Endothelial cell of umbilical vein (primary cell): ENCODE measurements around the gene EGFL7. TPM values are rescaled to one million over a fixed set of nuclear protein-coding genes. Genes with fewer than 3 reads are reported as not detected.

Experiments
- BruUV-seq: library from RNA; stranded (reverse); fragments of 400-500 nt; replicated peaks from 2 replicates; lab custom pipeline; 2021; lab: Mats Ljungman, UMichigan
- CTCF ChIA-PET: fragments of 300-600, 350-600 bp; sonication (Branson Sonifier 250); formaldehyde crosslinking; loops from one replicate; lab custom pipeline; 2021; ENCODE audit warnings: antibody characterized with exemption, inconsistent platforms; lab: Charles Lee
- POLR2A ChIA-PET: fragments of 300-600, 350-600 bp; sonication (Branson Sonifier 250); formaldehyde crosslinking; loops from one replicate; lab custom pipeline; 2021; ENCODE audit warnings: antibody characterized with exemption, inconsistent platforms; lab: Charles Lee
- DNase-seq: peaks from one replicate; pipeline ENCODE4 v3.0.0-alpha.2; 2011; ENCODE audit warnings: low read depth, low spot score
- FAIRE-seq: peaks from 2 replicates; lab custom pipeline; 2011; peaks lifted over from hg19 to GRCh38; lab: Jason Lieb, UNC
- H2AFZ ChIP-seq: 2 replicates; pipeline ENCODE4 v1.6.0; 2012; ENCODE audit warnings: low read depth, low read length, control low read depth, inconsistent platforms
- H3K27ac ChIP-seq: 2 replicates; pipeline ENCODE4 v1.5.1; 2011; ENCODE audit warnings: low read depth, mild to moderate bottlenecking, control low read depth, low read length, moderate library complexity; ENCODE audit not compliant: insufficient read depth
- H3K27me3 ChIP-seq, 2 experiments: 2 replicates each; pipeline versions ENCODE4 v1.6.0 to v1.6.1; 2011; ENCODE audit warnings: low read length in 2 of 2, mixed read lengths in 1 of 2; ENCODE audit not compliant: control insufficient read depth in 2 of 2, insufficient read depth in 2 of 2
- H3K36me3 ChIP-seq, 2 experiments: 2 replicates in 1 of 2; 3 replicates in 1 of 2; pipeline ENCODE4 v1.5.1; 2011; ENCODE audit warnings: low read length in 2 of 2, mild to moderate bottlenecking in 1 of 2, moderate library complexity in 1 of 2; ENCODE audit not compliant: control insufficient read depth in 2 of 2, insufficient read depth in 2 of 2; ENCODE audit errors: extremely low read depth in 1 of 2
- H3K4me1 ChIP-seq: 3 replicates; pipeline ENCODE4 v1.5.1; 2011; ENCODE audit warnings: mild to moderate bottlenecking, low read length; ENCODE audit not compliant: control insufficient read depth, insufficient read depth; ENCODE audit errors: extremely low read depth
- H3K4me2 ChIP-seq: 2 replicates; pipeline ENCODE4 v1.6.1; 2011; ENCODE audit warnings: low read length, control low read depth, mixed read lengths; ENCODE audit not compliant: insufficient read depth
- H3K4me3 ChIP-seq, 3 experiments: fragments of 200-600 bp in 1 of 3; sonication (generic), shearing (Covaris generic) in 1 of 3; replicated peaks in 1 of 3; 2 replicates each; pipeline ENCODE4 v1.5.1; 2011 to 2016; ENCODE audit warnings: control low read depth in 3 of 3, low read length in 3 of 3, mild to moderate bottlenecking in 2 of 3, inconsistent platforms in 1 of 3, low read depth in 1 of 3, moderate library complexity in 1 of 3; ENCODE audit not compliant: insufficient read depth in 1 of 3
- H3K79me2 ChIP-seq: 2 replicates; pipeline ENCODE4 v1.6.0; 2012; ENCODE audit warnings: low read length, inconsistent platforms; ENCODE audit not compliant: control insufficient read depth, insufficient read depth
- H3K9ac ChIP-seq: replicated peaks from 2 replicates; pipeline ENCODE3; 2011; ENCODE audit warnings: low read length, control low read depth; ENCODE audit not compliant: insufficient read depth; ENCODE audit errors: extremely low read depth
- H3K9me1 ChIP-seq: replicated peaks from 3 replicates; pipeline ENCODE4 v1.6.0; 2011; ENCODE audit warnings: mild to moderate bottlenecking, low read length; ENCODE audit not compliant: control insufficient read depth, insufficient read depth; ENCODE audit errors: extremely low read depth
- H3K9me3 ChIP-seq: replicated peaks from 2 replicates; pipeline ENCODE4 v1.5.1; 2012; ENCODE audit warnings: low read length, inconsistent platforms; ENCODE audit not compliant: control insufficient read depth, insufficient read depth
- H4K20me1 ChIP-seq: replicated peaks from 2 replicates; pipeline ENCODE3; 2011; ENCODE audit warnings: mild to moderate bottlenecking, low read length; ENCODE audit not compliant: control insufficient read depth, insufficient read depth; ENCODE audit errors: extremely low read depth
- EZH2 ChIP-seq: IDR thresholded peaks from 2 replicates; pipeline ENCODE4 v1.6.1; 2012; ENCODE audit warnings: borderline replicate concordance, low read depth, mild to moderate bottlenecking, moderate library complexity, low read length, inconsistent platforms; ENCODE audit not compliant: severe bottlenecking
- FOS ChIP-seq: IDR thresholded peaks from 2 replicates; pipeline ENCODE4 v1.6.1; 2011; ENCODE audit warnings: mild to moderate bottlenecking, low read length, moderate library complexity, borderline replicate concordance; ENCODE audit not compliant: insufficient read depth
- GATA2 ChIP-seq: IDR thresholded peaks from 2 replicates; pipeline ENCODE4 v1.7.0; 2011; ENCODE audit warnings: low read depth, mild to moderate bottlenecking, moderate library complexity, mixed read lengths, low read length; ENCODE audit not compliant: insufficient read length, insufficient read depth
- JUN ChIP-seq: IDR thresholded peaks from 2 replicates; pipeline ENCODE4 v1.6.1; 2011; ENCODE audit warnings: borderline replicate concordance, low read depth; ENCODE audit not compliant: insufficient read length, insufficient read depth
- MYC ChIP-seq: IDR thresholded peaks from one replicate; pipeline ENCODE4 v1.6.1; 2011; ENCODE audit warnings: mild to moderate bottlenecking, low read depth, low read length
- POLR2A ChIP-seq: IDR thresholded peaks from 2 replicates; pipeline ENCODE4 v1.6.1; 2012; ENCODE audit warnings: low read depth, mild to moderate bottlenecking, control low read depth, low read length
- POLR2AphosphoS5 ChIP-seq: IDR thresholded peaks from 2 replicates; pipeline ENCODE4 v1.6.1; 2012; ENCODE audit warnings: low read depth, mild to moderate bottlenecking, control low read depth, low read length, moderate library complexity; ENCODE audit not compliant: insufficient read depth
- dilution Hi-C: fragments of 300-500 bp; cut with MboI; formaldehyde crosslinking; loops from one replicate; pipeline ENCODE4 v1.15.0; 2019; ENCODE audit warnings: low sequenced_read_pairs; ENCODE audit not compliant: extremely low pct_ligation_motif_present
- intact Hi-C: fragments of 100-400 bp; cut with micrococcal nuclease; formaldehyde crosslinking; loops from one replicate; pipeline ENCODE4 v1.10.0; 2022
- polyA plus RNA-seq, 4 experiments: library from polyadenylated mRNA; depleted of rRNA in 3 of 4; stranded (reverse) in 3 of 4; unstranded in 1 of 4; fragments of >200 nt; gene quantifications; 2 replicates each; pipeline versions ENCODE4 v1.2.1 to v1.2.3, GENCODE V29; 2011 to 2012; ENCODE audit warnings: missing spikeins in 1 of 4
- total RNA-seq: library from RNA; stranded (reverse); gene quantifications from 2 replicates; pipeline ENCODE4 v1.2.3, GENCODE V29; 2021
- TF ChIP-seq, protein P1 (sequence below), 2 donors: IDR thresholded peaks; 1 replicate in 1 of 2; 2 replicates in 1 of 2; pipeline ENCODE4 v1.5.1; 2011; ENCODE audit warnings: low read length in 2 of 2, mild to moderate bottlenecking in 2 of 2, moderate library complexity in 2 of 2, control low read depth in 1 of 2, inconsistent platforms in 1 of 2, low read depth in 1 of 2; ENCODE audit not compliant: insufficient read depth in 1 of 2; ENCODE audit errors: extremely low read depth in 1 of 2
- TF ChIP-seq, protein P2 (sequence below): IDR thresholded peaks from 2 replicates; pipeline ENCODE4 v1.6.1; 2011; ENCODE audit not compliant: insufficient read depth, insufficient read length

The EGFL7 gene
- total and polyA plus RNA-seq, 2 donors (not counting 3 experiments of a cell fraction or from before 2014, with no cell fraction given): 1,043 to 1,377 TPM

DNA sequence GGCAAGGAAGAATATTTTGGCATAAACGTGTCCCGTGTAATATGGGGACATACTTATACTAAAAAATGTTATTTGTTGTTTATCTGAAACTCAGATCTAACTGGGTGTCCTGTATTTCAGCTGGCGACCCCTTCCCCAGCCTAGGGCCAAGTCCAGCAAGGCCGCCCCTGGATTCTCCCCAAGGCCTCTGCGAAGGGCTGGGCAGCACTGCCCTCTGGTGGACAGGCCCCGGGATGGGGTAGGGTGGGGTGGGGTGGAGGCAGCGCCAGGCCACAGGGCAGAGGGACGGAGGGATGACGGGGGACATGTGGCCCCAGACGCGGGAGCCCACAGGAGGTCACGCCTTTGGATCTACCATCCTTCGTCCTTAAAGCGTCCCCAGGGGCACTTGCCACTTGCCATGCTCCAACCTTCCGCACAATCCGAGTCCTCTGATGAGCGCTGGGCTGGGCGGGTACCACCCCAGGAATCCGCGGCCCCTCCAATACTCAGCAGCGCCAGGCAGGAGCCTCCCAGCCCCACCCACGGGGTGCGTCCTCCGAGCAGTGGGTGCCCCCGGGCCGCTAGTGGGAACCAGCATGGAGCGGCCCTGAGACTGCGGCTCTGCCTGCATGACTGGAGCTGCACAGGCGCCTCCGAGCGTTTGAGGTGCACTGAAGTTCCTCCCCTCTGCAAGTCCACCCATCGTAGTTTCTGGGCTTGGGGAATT lies 31.6 kb downstream of the EGFL7 start:
- BruUV-seq: no TSS peak
- no peak overlapping the region for H3K4me2 ChIP-seq
- peak; percentile 24 for FAIRE-seq
- H4K20me1 ChIP-seq: no peaks in the 10 kb centered on the region
- H3K4me3 ChIP-seq: no peak overlapping the region
- H3K9ac ChIP-seq: no peak overlapping the region
- CTCF ChIA-PET: interaction anchor here (0.7 to 1.6 kb wide), 10 partner anchors 8 to 210 kb away, joined by 3 to 6 read pairs (median 4); no protein-coding TSS in a partner anchor
- intact Hi-C loops (loop anchor here (1.0 kb wide), 1 partner anchor 209 kb away; no protein-coding TSS in a partner anchor), dilution Hi-C loops (no loop called here)
- H3K36me3 ChIP-seq: no peaks in the 10 kb centered on the region
- H3K9me1 ChIP-seq: no peaks in the 10 kb centered on the region
- no peak overlapping the region for H2AFZ ChIP-seq
- H3K9me3 ChIP-seq: no peaks in the 10 kb centered on the region
- peaks cover 6% of the 10 kb centered on the region for H3K4me1 ChIP-seq
- TF ChIP-seq POLR2AphosphoS5: no peak
- TF ChIP-seq, protein P1, sequence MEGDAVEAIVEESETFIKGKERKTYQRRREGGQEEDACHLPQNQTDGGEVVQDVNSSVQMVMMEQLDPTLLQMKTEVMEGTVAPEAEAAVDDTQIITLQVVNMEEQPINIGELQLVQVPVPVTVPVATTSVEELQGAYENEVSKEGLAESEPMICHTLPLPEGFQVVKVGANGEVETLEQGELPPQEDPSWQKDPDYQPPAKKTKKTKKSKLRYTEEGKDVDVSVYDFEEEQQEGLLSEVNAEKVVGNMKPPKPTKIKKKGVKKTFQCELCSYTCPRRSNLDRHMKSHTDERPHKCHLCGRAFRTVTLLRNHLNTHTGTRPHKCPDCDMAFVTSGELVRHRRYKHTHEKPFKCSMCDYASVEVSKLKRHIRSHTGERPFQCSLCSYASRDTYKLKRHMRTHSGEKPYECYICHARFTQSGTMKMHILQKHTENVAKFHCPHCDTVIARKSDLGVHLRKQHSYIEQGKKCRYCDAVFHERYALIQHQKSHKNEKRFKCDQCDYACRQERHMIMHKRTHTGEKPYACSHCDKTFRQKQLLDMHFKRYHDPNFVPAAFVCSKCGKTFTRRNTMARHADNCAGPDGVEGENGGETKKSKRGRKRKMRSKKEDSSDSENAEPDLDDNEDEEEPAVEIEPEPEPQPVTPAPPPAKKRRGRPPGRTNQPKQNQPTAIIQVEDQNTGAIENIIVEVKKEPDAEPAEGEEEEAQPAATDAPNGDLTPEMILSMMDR (IDR thresholded peaks at IDR 0.05; ENCODE audit: extremely low read depth in 1 of 2, insufficient read depth in 1 of 2, low read depth in 1 of 2, low read length in 2 of 2): peak; percentile 75 to 89
- H3K79me2 ChIP-seq: no peaks in the 10 kb centered on the region
- DNase-seq: peak; percentile 61
- no peaks in the 10 kb centered on the region for H3K27me3 ChIP-seq
- no peak overlapping the region for H3K27ac ChIP-seq
- POLR2A ChIA-PET: no interaction called here

DNA sequence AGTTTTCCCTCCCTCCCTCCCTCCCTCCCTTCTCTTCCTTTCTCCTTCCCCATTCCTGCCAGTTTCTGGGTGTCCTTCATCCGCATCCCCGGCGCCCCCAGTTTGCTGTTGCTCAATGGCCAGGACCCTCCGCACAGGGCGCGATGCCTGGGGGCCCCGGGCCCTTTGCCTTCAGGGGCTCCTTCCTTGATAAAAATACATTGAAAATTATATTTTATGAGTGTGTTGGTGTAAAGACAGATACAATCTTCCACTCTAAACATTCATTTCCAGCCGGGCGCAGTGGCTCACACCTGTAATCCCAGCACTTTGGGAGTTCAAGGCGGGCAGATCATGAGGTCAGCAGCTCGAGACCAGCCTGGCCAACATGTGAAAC lies 32.1 kb downstream of the EGFL7 start:
- H3K9ac ChIP-seq: no peak overlapping the region
- no peak for FAIRE-seq
- CTCF ChIA-PET: interaction anchor here (0.8 to 1.6 kb wide), 5 partner anchors 8 to 32 kb away, joined by 3 to 5 read pairs (median 4); no protein-coding TSS in a partner anchor

More for the DNA sequence above, 32.1 kb downstream of the EGFL7 start:
- POLR2A ChIA-PET: no interaction called here
- intact Hi-C loops: loop anchor here (1.0 kb wide), 1 partner anchor 210 kb away; no protein-coding TSS in a partner anchor
- Histone ChIP-seq H3K27me3 (no peaks in the 10 kb centered on the region), H3K79me2 (no peaks in the 10 kb centered on the region), H3K9me3 (no peaks in the 10 kb centered on the region), H4K20me1 (no peaks in the 10 kb centered on the region), H3K4me1 (peaks cover 6% of the 10 kb centered on the region), H2AFZ (no peak overlapping the region), H3K4me3 (no peak overlapping the region), H3K27ac (no peak overlapping the region), H3K4me2 (no peak overlapping the region), H3K9me1 (no peaks in the 10 kb centered on the region), H3K36me3 (no peaks in the 10 kb centered on the region)
- dilution Hi-C loops: no loop called here
- no peak for DNase-seq
- TF ChIP-seq, protein P1 (IDR thresholded peaks at IDR 0.05; ENCODE audit: extremely low read depth in 1 of 2, insufficient read depth in 1 of 2, low read depth in 1 of 2, low read length in 2 of 2): no peak
- TF ChIP-seq GATA2: no peak
- TF ChIP-seq, protein P2, sequence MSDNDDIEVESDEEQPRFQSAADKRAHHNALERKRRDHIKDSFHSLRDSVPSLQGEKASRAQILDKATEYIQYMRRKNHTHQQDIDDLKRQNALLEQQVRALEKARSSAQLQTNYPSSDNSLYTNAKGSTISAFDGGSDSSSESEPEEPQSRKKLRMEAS: no peak
- TF ChIP-seq FOS: no peak
- no peak for TF ChIP-seq JUN
- no peak for TF ChIP-seq POLR2AphosphoS5
- TF ChIP-seq MYC: no peak
- no peak for TF ChIP-seq POLR2A
- TF ChIP-seq EZH2: no peak
- BruUV-seq: no TSS peak
